Stimulated activated CD4-positive, alpha-beta T cell treated with anti-CD3 and anti-CD28 coated beads, TNF-alpha, amount 100 ng/mL, for 48 hours (primary cell): ENCODE data around the gene RASSF3.
"Not testable (repeated sequence)": the region's sequence is repeated elsewhere in the genome, so short reads cannot be mapped to it uniquely, and the experiment has no call there.

Experiments
- DNase-seq, 3 donors: peaks; one replicate each; pipeline ENCODE4 v3.0.0-alpha.2; 2020; ENCODE audit warnings: low read depth in 3 of 3

The RASSF3 gene

DNA sequence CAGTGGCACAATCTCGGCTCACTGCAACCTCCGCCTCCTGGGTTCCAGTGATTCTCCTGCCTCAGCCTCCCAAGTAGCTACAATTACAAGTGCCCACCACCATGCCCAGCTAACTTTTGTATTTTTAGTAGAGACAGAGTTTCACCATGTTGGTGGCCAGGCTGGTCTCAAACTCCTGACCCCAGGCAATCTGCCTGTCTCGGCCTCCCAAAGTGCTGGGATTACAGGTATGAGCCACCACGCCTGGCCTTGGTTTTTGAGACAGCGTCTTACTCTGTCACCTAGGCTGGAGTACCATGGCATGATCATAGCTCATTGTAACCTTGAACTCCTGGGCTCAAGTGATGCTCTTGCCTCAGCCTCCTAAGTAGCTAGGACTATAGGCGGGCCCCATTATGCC is 79.9 kb downstream of the RASSF3 start:
- DNase-seq = not testable (repeated sequence)

DNA sequence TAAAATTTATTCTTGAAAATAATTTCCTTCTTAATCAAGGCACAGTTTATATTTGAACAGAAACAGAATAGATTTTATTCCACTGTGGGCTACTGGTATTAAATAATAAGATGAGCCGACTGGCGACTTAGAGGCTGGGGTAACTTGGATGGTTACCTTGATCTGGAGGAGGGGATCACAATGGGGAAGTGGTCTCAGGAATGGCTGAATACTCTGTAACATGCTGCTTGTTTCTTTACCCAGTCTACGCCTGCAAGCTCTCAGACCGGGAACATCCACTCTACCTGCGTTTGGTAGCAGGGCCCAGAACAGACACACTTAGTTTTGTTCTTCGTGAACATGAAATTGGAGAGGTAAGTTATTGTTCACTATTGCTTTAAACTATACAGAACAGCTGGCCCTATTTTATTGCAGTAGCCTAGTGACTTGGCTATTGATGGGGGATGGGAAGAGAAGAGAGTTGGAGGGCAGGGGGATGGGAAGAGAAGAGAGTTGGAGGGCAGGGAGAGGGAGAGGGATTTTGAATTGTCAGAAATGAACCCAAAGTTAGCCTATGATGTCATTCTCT is 81.0 kb downstream of the RASSF3 start:
- DNase-seq = no peak

DNA sequence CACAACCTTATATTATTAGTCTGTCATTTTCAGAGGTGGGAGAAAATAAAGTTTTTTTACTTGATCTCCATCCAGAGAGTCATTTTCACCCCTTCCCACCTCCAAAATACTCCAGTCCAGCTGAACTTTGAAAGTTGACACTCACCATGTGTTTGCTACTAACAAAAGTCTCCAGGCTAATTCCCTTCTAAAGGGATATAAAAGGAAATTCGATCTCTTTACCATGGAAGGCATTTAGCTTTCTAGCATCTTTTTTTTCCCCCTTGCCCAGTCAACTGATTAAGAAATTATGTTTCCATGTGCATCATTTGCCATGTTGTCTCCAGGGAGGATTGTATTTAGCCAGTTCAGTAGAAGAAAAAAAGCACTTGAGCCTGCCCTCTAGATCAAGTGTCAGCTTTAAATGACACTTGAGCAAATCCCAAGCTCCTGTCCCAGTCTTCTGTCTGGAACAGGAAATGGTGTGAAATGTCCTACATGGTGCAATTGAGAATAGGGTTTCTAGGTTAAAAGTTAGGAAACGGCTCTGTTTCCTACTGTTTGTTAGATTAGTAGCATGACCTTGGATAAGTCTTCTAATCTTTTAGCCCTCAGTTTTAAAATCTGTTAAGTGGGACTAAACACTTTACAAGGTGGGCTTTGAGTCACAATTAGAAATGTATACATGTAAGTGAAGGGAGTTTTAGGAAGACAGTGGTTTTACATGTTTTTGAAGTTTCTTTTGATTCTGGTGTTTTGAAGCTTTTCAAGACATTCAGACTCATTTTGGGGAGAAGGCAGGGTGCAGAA is 81.7 kb downstream of the RASSF3 start:
- DNase-seq = no peak

DNA sequence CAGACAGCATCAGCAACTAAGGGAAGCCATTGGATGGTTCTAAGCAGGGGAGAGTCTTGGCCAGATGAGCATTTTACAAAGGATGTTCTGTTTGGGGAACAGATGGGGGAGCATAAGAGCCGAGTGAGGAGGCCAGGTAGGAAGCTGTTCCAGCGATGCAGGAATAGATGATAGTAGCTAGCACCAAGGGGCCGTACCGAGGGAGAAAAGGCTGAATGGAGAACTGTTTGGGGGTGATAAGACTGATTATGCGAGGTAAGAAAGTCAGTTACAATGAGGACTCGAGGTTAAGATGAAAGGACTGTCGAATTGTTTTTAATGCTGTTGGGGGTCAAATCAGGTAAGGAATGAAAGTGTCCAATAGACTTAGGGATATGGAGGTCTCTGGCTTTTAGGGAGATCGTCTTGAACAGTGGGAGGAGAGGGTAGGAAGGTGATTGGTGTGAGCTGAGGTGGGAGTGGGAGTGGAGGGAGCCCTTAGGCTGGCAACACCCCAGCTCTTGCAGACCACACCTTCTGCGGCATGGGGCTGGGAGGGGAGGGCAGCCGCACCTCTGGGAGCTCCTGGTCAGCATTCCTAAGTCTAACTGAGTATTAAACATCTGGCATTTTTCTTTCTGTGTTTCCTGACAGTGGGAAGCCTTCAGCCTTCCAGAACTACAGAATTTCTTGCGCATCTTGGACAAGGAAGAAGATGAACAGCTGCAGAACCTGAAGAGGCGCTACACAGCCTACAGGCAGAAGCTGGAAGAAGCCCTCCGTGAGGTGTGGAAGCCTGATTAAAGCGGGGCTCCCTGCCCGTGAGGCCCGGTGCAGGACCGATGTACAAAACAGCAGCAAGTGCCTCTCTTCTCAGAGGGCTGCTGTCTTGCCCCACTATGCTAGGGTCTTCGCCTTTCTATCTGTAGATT is 84.1 kb downstream of the RASSF3 start:
- no peak for DNase-seq

DNA sequence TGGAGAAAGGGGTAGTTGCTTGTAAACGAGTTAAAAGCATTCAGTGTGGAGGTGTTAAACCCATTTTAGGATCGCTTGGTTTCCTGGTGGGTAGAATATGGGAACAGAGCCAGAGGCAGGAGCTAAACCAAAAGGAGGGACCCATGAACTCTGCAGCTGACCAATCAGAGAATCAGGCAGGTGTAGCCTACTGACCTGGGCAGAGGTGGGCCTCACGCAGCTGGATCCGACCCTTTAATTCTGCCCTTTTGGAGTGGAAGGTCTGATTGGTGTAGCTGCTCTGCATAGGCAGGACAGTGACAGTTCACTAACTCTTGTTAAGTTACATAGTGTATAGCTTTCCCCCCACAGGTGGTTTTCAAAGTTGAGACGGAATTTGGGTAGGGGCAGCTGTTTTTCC is 85.3 kb downstream of the RASSF3 start:
- DNase-seq = no peak

DNA sequence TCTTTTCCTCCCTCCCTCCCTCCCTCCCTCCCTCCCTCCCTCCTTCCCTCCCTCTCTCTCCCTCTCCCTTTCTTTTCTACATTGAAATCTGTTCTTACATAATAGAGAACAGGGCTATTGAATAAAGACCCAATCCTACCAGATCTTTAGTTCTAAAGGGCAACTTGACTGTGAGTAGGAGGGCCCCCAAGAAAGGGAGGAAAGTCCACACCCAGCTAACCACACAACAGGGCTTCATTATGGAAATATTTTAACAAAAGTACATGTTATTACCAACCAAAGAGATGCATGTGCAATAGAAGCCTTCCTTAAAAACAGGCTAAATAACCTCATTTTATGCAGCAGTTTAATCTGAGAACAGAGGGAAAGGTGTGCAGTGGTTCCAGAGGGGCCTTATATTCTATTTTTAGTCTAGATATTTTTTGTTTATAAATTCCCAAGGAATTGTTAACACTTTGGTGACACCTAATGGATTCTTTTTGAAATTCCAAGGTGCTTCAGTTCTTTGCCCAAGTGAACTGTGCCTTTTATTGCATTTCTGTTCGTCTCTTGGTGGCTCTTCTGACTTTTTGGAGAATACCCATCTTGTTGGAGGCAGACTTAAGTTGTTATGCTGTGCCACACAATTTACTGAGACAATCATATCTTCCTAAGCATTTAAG is 85.9 kb downstream of the RASSF3 start:
- no peak for DNase-seq

DNA sequence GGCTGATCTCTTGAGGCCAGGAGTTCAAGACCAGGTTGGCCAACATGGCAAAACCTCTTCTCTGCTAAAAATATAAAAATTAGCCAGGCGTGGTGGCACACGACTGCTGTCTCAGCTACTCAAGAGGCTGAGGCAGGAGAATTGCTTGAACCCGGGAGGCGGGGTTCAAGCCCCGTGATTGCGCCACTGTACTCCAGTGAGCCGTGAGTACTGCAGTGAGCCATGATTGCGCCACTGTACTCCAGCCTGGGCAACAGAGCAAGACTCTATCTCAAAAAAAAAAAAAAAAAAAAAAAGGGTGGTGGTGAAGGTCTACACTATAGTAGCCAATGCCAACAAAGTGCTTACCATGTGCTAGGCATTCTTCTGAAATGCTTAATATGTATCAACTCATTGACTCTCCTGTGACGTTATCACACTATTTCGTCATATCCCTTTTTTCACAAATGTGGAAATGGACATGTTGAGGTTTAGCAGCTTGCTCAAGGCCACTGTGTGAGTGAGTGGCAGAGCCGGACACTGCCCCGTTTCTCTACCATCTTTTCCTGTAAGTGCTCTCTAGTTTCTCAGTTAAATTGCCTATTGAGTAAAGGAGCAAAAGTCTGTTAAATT is 89.3 kb downstream of the RASSF3 start:
- DNase-seq = no peak

DNA sequence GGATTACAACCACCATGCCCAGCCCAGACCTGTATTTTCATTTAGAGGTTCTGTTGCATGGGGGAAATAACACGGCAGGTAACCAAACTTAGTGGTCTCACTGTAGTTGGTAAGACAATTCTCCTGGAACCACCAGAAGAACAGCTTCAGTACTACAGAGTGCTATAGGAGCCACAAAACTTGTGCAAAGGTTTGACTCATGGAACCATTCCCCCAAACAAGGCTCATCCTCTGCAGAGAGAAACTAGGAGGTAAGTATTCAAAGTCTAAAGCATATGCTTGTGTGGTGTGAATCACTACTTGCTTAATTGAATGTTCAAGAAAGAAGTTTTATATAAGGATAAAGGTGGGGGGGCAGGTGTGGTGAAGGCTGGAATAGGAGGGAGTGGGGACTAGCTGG is 90.2 kb downstream of the RASSF3 start:
- DNase-seq = no peak

DNA sequence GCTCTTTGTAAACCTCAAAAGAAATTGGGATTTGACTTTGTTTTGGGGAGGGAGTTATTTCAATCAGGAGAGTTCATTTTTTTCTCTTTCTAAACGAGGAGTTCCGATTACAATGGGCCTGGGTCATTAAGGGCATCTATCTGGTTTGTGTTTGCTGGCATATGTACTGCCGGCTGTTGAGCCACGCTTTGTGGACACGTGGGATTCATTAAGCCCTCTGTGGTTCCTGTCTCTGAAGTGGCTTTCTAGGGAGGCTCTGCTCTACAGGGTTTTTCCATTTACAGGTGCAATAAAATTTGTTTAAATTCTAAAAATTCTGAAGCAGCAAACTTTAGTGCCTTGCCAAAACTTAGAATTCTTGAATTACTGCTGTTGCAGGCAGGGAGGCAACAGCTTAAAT is 91.0 kb downstream of the RASSF3 start:
- DNase-seq = no peak

DNA sequence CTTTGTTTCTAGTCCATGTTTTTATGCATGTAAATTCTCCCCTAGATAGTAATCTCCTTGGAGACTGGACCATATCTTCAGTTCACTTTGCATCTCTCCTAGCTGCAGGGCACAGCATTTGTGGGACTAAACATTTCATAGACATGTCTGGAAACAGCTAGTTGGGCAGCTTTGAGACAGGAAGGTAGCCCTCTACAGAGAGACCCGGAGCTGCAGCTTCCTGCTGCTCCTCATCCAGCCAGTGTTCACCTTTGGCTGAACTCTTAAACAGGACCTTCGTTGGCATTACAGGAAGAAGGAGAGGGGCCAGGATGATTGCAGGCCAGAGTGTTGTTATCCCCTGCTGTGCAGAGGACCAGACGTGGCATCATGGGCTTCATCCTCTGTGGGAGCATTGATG is 96.0 kb downstream of the RASSF3 start:
- no peak for DNase-seq

DNA sequence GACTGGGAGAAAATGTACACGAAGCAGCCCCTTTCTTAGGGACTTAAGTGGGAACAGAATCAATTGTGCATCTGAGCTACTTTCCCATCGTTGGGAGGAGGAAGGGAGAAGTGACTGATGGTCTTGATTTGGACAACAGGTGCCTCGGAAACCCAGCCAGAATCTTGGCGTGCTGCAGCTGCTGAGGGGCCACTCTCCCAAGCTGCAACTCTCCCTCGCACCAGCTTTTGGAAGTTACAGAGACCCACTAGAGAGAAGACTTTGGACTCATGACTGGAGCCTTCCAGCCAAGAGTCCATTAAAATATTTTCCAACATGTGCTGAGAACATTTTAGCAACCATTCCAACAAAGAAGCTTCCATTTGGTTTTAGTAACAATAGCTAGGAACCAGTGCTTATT is 96.6 kb downstream of the RASSF3 start:
- DNase-seq = no peak

DNA sequence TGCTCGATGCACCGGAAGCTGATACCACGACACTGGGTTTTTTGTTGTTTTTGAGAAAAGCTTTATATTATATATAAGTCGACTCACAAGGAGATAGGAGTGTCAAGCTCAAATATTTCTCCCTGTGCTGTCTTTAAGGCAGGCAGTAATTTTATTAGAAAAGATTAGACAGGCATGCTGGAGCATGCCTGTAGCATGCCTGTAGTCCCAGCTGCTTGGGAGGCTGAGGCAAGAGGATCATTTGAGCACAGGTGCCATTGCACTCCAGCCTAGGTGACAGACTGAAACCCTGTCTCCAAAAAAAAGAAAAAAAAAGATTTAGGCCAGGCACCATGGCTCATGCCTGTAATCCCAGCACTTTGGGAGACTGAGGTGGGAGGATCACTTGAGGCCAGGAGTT is 97.1 kb downstream of the RASSF3 start:
- no peak for DNase-seq

DNA sequence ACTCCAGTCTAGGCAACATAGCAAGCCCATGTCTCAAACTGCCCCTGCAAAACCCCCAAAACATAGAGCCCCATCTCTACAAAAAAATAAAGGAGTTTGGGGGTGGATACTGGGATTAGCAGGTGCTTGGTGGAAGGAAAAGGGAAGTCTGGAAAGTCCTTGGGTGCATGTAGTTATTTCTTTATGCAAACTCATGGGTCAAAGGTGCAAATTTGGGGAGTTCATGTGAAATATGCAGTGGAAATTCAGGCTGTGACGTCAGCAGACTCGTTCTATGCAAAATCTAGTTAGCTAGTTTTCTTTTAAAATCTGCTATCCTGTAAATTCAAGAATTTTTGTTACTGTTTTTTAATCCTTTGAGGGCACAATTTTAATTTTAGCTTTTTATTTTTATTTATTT is 97.6 kb downstream of the RASSF3 start:
- no peak for DNase-seq

DNA sequence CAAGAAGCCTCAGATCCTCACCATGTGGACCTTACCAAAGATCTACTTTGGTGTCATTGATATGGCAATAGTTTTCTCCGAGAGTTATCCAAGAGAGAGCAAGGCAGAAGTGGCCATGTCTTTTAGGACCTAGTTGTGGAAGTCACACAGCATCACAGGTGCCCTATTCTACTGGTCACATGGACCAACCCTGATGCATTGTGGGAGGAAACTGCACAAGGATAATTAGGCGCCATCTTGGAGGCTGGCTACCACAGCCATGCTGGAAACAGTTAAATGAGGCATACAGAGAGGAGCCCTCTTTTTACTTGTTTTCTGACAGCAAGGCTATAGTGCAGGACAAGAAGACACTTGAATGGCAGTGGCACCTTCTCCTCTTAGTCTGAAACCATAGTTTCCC is 99.1 kb downstream of the RASSF3 start:
- no peak for DNase-seq

DNA sequence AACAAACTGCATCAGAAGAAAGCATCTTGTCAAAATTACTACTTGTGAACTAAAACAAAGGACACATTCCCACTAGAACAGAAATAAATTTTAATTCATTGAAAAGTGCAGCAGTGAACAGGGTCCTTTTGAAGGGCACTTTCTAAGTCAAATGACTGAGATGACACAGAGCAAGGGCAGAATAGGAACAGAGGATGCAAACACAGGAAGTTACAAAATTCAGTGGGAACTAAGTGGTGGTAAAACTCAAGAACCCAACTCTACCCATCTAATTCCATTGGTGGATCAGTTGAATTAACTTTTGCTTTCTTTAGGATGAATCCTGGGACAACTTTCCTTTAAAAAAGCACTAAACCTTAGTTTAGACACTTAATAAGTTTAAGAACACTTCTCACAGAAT is 103.1 kb downstream of the RASSF3 start:
- DNase-seq = no peak

DNA sequence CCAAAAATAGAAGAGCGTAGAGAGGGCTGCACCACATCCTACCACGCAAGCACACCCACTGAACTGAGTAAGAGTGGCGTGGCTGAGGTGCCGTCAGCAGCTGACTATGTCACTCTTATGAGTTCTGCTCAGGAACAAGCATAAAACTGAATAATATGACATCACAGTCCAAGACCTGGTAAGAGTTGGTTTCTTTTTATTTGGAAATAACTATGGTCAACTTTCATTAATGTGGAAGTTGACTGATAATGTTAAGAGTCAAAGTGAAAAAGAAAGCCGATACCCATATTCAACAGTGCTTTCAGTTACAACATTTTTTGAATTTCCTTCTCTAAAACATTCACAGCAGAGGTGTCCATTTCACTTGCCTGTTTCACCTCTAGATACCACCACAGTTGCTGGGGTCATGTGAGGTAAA is 104.3 kb downstream of the RASSF3 start:
- DNase-seq = no peak

DNA sequence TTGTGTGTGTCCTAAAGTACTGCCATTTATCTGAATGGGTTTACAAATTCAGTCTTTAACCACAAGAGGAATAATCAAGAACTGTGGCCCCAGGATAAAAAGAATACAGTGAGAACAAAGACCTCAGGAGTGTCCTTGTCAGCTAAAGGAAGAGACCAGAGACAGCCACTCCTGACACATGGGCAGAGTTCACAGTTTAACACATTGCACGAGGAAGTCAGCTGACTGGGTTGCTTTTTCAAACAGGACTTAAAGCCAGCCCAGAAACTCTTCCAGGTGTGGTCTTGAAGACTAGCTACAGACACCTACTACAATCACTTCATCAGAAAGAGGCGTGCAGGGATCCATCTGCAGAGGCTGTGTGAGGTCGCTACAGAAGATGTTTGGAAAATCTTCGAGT is 106.1 kb downstream of the RASSF3 start:
- no peak for DNase-seq

DNA sequence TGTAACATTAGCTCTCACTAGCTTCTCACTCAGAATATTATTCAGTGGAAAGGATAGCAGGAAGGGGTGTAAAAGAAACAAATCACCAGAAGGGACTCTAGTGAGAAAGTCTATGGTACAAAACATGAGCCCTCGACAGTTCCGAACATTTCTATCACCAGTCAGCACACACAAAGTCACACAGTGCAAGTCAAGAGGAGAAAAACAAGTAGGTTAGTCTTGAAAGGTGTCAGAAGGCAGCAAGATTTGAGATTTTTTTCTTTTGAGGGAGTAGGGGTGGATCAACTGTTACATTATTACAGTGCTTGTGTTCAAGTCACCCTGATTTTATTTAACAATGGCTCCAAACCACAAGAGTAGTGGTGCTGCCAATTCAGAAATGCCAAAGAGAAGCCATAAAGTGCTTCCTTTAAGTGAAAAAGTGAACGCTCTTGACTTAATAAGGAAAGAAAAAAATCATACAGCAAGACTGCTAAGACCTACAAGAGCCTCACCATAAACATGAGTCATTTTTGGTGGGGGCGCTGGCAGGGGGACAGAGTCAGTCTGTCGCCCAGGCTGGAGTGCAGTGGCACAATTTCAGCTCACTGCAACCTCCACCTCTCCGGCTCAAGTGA is 106.7 kb downstream of the RASSF3 start:
- DNase-seq = no peak

DNA sequence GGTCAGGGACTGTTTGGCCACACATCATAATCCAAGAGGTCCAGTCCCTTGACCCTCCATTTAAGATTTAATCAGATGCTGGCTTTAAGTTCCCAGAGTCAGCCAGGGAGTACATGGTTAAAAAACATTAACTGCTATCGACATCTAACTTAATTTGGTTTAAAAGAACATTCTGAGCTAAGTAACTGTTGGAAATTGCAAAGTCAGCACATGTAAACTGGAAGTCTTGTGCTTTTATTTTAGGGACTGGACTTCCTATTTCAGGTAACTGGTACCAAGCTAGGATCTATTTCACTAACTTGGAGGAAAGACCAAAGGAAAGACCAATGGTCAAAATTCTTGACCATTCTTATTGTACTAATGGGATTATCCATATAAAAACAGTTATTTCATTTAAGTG is 108.4 kb downstream of the RASSF3 start:
- DNase-seq = no peak

DNA sequence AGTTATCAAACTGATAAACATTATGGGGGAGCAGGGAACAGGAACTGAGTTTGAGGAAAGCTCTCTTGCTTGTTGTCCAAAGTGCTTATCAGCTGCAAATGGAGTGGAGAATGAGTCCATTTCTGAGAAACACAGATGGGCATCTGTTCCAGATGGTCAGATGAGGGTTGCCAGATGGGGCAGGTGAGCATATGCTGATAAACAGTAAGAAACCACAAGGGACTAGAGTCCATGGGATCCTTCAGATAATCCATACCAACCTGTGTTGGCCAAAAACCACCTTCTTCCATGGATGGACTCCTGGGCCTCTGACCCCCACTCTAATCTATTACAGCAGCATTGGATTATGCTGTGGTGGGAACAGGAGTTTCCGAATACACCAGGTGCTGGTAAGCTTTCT is 110.6 kb downstream of the RASSF3 start:
- DNase-seq = no peak

DNA sequence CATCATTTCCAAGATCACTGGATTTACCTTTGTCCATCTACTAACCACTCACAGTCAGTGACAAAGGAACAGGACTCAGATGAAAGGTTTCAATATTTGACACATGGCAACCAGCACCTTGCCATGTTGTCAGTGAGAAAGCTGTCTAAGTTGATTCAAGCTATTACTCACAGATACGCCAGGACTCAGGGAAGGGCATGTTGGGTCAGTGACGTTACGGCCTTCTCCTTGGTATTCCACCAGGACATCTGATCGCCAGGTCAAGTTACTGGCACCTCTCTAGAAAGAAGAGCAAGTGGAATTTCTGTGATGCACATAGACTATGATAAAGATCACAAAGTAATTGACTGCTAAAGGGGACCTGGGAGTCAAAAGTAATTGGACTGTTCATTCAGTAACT is 112.5 kb downstream of the RASSF3 start:
- DNase-seq = no peak
